OCI-LY7 (cell line): ENCODE measurements around the gene HEATR5B. TPM values are rescaled to one million over a fixed set of nuclear protein-coding genes. Genes with fewer than 3 reads are reported as not detected.

ENCODE experiments used
- BruUV-seq: library from RNA; stranded (reverse); fragments of 400-500 nt; replicated peaks from 2 replicates; lab custom pipeline; 2021; lab: Mats Ljungman, UMichigan
- CTCF ChIA-PET: fragments of 300-600 bp; sonication (Branson Sonifier 250); formaldehyde crosslinking; loops from one replicate; lab custom pipeline; 2022; ENCODE audit warnings: antibody characterized with exemption; ENCODE audit not compliant: unreplicated experiment; lab: Charles Lee
- POLR2A ChIA-PET: fragments of 300-600 bp; sonication (Branson Sonifier 250); formaldehyde crosslinking; loops from one replicate; lab custom pipeline; 2022; ENCODE audit warnings: antibody characterized with exemption; lab: Charles Lee
- DNase-seq: peaks from one replicate; pipeline ENCODE4 v3.0.0-alpha.2; 2015; ENCODE audit warnings: low spot score
- H2AFZ ChIP-seq: fragments of 200-600 bp; sonication (generic), shearing (Covaris generic); 2 replicates; pipeline ENCODE4 v1.6.1; 2014; ENCODE audit warnings: mild to moderate bottlenecking, antibody characterized with exemption, low read length, moderate library complexity
- H3K27ac ChIP-seq: fragments of 200-600 bp; sonication (generic); 2 replicates; pipeline ENCODE4 v1.5.1; 2014; ENCODE audit warnings: mixed run types, low read depth, mild to moderate bottlenecking, moderate library complexity, low read length, inconsistent platforms; ENCODE audit not compliant: poor library complexity, severe bottlenecking
- H3K36me3 ChIP-seq: fragments of 200-600 bp; sonication (generic); 2 replicates; pipeline ENCODE4 v1.6.1; 2014; ENCODE audit warnings: mild to moderate bottlenecking, antibody characterized with exemption, low read length, moderate library complexity, mixed read lengths; ENCODE audit not compliant: insufficient read depth
- H3K4me1 ChIP-seq: fragments of 200-600 bp; sonication (generic); 2 replicates; pipeline ENCODE4 v1.5.1; 2014; ENCODE audit warnings: mild to moderate bottlenecking, low read length; ENCODE audit not compliant: insufficient read depth, poor library complexity, severe bottlenecking
- H3K4me2 ChIP-seq: fragments of 200-600 bp; sonication (generic); 2 replicates; pipeline ENCODE4 v1.6.1; 2014; ENCODE audit warnings: mild to moderate bottlenecking, low read length
- H3K4me3 ChIP-seq: fragments of 200-600 bp; sonication (generic); 2 replicates; pipeline ENCODE4 v1.5.1; 2014; ENCODE audit warnings: mild to moderate bottlenecking, low read depth, low read length; ENCODE audit not compliant: poor library complexity, severe bottlenecking
- H3K79me2 ChIP-seq: fragments of 200-600 bp; sonication (generic); 2 replicates; pipeline ENCODE4 v1.6.1; 2016; ENCODE audit warnings: low read depth, mild to moderate bottlenecking, low read length, moderate library complexity, mixed read lengths; ENCODE audit not compliant: insufficient read depth
- H3K9me2 ChIP-seq: fragments of 200-600 bp; sonication (generic); 2 replicates; pipeline ENCODE4 v1.6.1; 2016; ENCODE audit warnings: mild to moderate bottlenecking, low read length, mixed read lengths; ENCODE audit not compliant: insufficient read depth
- H3K9me3 ChIP-seq: fragments of 200-600 bp; sonication (generic); 2 replicates; pipeline ENCODE4 v1.6.1; 2014; ENCODE audit warnings: mild to moderate bottlenecking, mixed run types, low read length, mixed read lengths
- H4K20me1 ChIP-seq: fragments of 200-600 bp; sonication (generic); 2 replicates; pipeline ENCODE4 v1.6.1; 2014; ENCODE audit warnings: mild to moderate bottlenecking, antibody characterized with exemption, low read length, moderate library complexity, mixed read lengths; ENCODE audit not compliant: insufficient read depth
- EZH2phosphoT487 ChIP-seq: fragments of 200-600 bp; sonication (generic); IDR thresholded peaks from 2 replicates; pipeline ENCODE4 v1.6.1; 2018; ENCODE audit warnings: low read depth, borderline replicate concordance, mild to moderate bottlenecking, mixed run types, antibody characterized with exemption, low read length, moderate library complexity, mixed read lengths
- intact Hi-C: fragments of 100-400 bp; cut with micrococcal nuclease; formaldehyde crosslinking; loops from one replicate; pipeline ENCODE4 v1.10.0; 2022; ENCODE audit not compliant: unreplicated experiment
- total RNA-seq, 2 experiments: library from RNA; depleted of rRNA in 1 of 2; stranded (reverse); fragments of >200 nt in 1 of 2; shearing (Covaris generic) in 1 of 2; gene quantifications; 2 replicates each; pipeline ENCODE4 v1.2.3, GENCODE V29; 2014 to 2022
- TF ChIP-seq, protein P1 (sequence below): fragments of 200-600 bp; sonication (generic); conservative IDR thresholded peaks from 2 replicates; pipeline ENCODE4 v1.5.1; 2014; ENCODE audit warnings: mild to moderate bottlenecking, antibody characterized with exemption, low read length, moderate library complexity, mixed read lengths

HEATR5B gene
- total RNA-seq, 2 experiments from 2014 or later: 23.8 to 34.5 TPM

DNA sequence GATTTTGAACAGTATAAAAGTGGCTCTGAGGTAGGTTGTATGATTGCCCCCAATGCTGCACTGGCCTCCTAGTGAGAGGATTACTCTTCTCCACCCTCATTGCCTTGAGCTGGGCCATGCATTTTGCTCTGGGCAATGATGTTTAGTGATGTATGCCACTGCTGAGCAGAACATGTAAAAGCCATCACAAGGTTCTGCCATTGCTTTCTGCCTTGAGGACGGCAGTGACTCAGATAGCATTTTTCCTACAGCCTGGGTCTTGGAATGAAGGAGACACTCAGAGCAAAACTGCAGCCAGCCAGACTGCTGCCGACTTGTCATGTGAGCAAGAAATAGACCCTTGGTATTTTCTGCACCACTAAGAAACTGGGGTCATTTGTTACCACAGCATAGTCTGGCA is 27.8 kb upstream of the HEATR5B start:
- Histone ChIP-seq H3K79me2 (no peaks in the 10 kb centered on the region), H3K27ac (no peak overlapping the region), H3K4me2 (no peak overlapping the region), H3K36me3 (no peaks in the 10 kb centered on the region), H4K20me1 (no peaks in the 10 kb centered on the region), H2AFZ (no peak overlapping the region), H3K4me3 (no peak overlapping the region), H3K9me3 (no peaks in the 10 kb centered on the region), H3K4me1 (no peaks in the 10 kb centered on the region), H3K9me2 (no peaks in the 10 kb centered on the region)
- no TSS peak for BruUV-seq
- intact Hi-C loops: no loop called here
- TF ChIP-seq EZH2phosphoT487: no peak
- TF ChIP-seq, protein P1, sequence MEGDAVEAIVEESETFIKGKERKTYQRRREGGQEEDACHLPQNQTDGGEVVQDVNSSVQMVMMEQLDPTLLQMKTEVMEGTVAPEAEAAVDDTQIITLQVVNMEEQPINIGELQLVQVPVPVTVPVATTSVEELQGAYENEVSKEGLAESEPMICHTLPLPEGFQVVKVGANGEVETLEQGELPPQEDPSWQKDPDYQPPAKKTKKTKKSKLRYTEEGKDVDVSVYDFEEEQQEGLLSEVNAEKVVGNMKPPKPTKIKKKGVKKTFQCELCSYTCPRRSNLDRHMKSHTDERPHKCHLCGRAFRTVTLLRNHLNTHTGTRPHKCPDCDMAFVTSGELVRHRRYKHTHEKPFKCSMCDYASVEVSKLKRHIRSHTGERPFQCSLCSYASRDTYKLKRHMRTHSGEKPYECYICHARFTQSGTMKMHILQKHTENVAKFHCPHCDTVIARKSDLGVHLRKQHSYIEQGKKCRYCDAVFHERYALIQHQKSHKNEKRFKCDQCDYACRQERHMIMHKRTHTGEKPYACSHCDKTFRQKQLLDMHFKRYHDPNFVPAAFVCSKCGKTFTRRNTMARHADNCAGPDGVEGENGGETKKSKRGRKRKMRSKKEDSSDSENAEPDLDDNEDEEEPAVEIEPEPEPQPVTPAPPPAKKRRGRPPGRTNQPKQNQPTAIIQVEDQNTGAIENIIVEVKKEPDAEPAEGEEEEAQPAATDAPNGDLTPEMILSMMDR: no peak
- DNase-seq: no peak
- CTCF ChIA-PET: no interaction called here
- POLR2A ChIA-PET: interaction anchor here (0.7 kb wide), 1 partner anchor 219 kb away, joined by 3 read pairs; no protein-coding TSS in a partner anchor

DNA sequence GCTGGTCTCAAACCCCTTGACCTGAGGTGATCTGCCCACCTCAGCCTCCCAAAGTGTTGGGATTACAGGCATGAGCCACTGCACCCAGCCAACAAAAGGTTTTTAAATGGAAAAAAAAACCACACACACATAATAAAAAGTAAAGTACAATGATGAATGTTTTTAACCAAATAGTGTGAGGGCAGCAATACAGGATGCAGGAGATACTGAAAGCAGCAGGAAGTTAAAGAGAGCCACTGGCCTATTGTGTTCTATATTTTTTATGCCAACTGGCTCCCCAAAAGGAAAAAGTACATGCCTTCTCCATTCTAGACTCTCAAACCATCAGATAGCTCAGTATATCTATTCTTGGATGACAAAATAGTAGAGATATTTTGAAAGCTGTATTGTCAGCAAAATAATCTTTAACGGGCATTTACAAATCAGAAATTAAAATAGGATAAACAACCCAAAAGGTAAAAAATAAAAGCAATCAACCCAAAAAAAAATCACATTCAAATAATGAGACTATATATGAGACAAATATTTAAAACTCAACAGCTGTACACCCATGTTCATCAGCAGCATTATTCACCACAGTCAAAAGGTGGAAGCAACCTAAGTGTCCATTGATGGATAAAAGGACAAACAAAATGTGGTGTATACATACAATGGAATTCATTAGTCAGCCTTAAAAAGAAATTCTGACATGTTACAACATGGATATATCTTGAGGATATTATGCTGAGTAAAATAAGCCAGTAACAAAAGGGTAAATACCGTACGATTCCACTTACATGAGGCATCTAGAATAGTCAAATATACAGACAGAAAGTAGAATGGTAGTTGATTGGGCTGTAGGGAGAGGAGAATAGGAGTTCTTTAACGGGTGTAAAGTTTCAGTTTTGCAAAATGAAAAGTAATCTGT is 26.4 kb upstream of the HEATR5B start:
- ChIA-PET POLR2A (interaction anchor here (0.6 to 1.4 kb wide), 3 partner anchors 19 to 128 kb away, joined by 3 read pairs; no protein-coding TSS in a partner anchor), CTCF (no interaction called here)
- H3K4me3 ChIP-seq: no peak overlapping the region
- H3K9me2 ChIP-seq: no peaks in the 10 kb centered on the region
- H3K36me3 ChIP-seq: no peaks in the 10 kb centered on the region
- DNase-seq: no peak
- no peaks in the 10 kb centered on the region for H4K20me1 ChIP-seq
- no peak for TF ChIP-seq EZH2phosphoT487
- TF ChIP-seq, protein P1: no peak
- H3K4me1 ChIP-seq: no peaks in the 10 kb centered on the region
- no peak overlapping the region for H3K27ac ChIP-seq
- H3K9me3 ChIP-seq: no peaks in the 10 kb centered on the region
- no TSS peak for BruUV-seq
- H3K79me2 ChIP-seq: no peaks in the 10 kb centered on the region
- H3K4me2 ChIP-seq: no peak overlapping the region
- no peak overlapping the region for H2AFZ ChIP-seq
- intact Hi-C loops: no loop called here

DNA sequence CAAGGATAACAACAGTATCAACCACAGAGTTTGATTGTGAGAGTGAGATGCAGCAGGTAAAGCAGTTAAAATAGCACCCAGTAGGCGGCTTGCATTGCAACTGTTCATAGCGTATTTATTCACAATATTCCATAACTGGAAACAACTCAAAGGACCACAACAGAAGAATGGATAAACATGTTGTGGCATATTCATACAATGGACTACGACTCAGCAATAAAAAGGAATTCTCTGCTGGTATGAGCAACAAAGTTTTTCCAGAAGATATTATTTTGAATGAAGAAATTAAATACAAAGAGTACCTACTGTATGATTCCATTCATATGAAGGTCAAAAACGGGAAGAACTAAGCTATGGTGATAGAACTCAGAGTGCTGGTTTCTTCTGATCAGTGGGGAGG is 25.4 kb upstream of the HEATR5B start:
- Histone ChIP-seq H3K4me3 (no peak overlapping the region), H3K27ac (no peak overlapping the region), H3K36me3 (no peaks in the 10 kb centered on the region), H3K9me2 (no peaks in the 10 kb centered on the region), H2AFZ (no peak overlapping the region), H3K9me3 (no peaks in the 10 kb centered on the region), H3K4me2 (no peak overlapping the region), H4K20me1 (no peaks in the 10 kb centered on the region), H3K79me2 (no peaks in the 10 kb centered on the region), H3K4me1 (no peaks in the 10 kb centered on the region)
- CTCF ChIA-PET: no interaction called here
- POLR2A ChIA-PET: interaction anchor here (1.4 kb wide), 1 partner anchor 18 kb away, joined by 3 read pairs; no protein-coding TSS in a partner anchor
- DNase-seq: no peak
- intact Hi-C loops: no loop called here
- TF ChIP-seq, protein P1: no peak
- no peak for TF ChIP-seq EZH2phosphoT487
- no TSS peak for BruUV-seq
